Naive thymus-derived CD8-positive, alpha-beta T cell (primary cell): Measurements from ENCODE around the gene CEP97. TPM values are rescaled to one million over a fixed set of nuclear protein-coding genes. Genes with fewer than 3 reads are reported as not detected.
"Not testable (repeated sequence)": the region's sequence is repeated elsewhere in the genome, so short reads cannot be mapped to it uniquely, and the experiment has no call there.

Experiments
- ATAC-seq, 2 donors: fragments of 150-1000 bp; cut with Tn5 transposase in 1 of 2; sonication (Bioruptor Pico), chemical (Tn5 transposase) in 1 of 2; 1 replicate in 1 of 2; 2 replicates in 1 of 2; pipeline ENCODE4 v1.10.0; 2021; ENCODE audit warnings: mild to moderate bottlenecking in 2 of 2, moderate library complexity in 2 of 2
- POLR2A ChIA-PET: fragments of 350-600 bp; sonication (Branson Sonifier 250); formaldehyde crosslinking; loops from one replicate; lab custom pipeline; 2021; ENCODE audit warnings: antibody characterized with exemption; lab: Charles Lee
- DNase-seq, 10 donors: peaks; one replicate each; pipeline versions ENCODE4 v3.0.0 to v3.0.0-alpha.2; 2020 to 2022
- H3K27ac Mint-ChIP-seq, 10 donors: one replicate each; pipeline ENCODE4 v1.8.0; 2020 to 2022; ENCODE audit warnings: mild to moderate bottlenecking in 10 of 10, mixed read lengths in 10 of 10, moderate library complexity in 4 of 10, inconsistent platforms in 1 of 10
- H3K27me3 Mint-ChIP-seq, 5 donors: one replicate each; pipeline ENCODE4 v1.8.0; 2021 to 2022; ENCODE audit warnings: mixed read lengths in 5 of 5
- H3K36me3 Mint-ChIP-seq, 3 donors: one replicate each; pipeline ENCODE4 v1.8.0; 2020 to 2022; ENCODE audit warnings: mixed read lengths in 3 of 3, mild to moderate bottlenecking in 2 of 3, inconsistent platforms in 1 of 3
- H3K4me1 Mint-ChIP-seq, 4 donors: one replicate each; pipeline ENCODE4 v1.8.0; 2021 to 2022; ENCODE audit warnings: mixed read lengths in 4 of 4
- H3K4me3 Mint-ChIP-seq, 10 donors: one replicate each; pipeline ENCODE4 v1.8.0; 2020 to 2022; ENCODE audit warnings: mild to moderate bottlenecking in 10 of 10, mixed read lengths in 10 of 10, moderate library complexity in 6 of 10, inconsistent platforms in 1 of 10
- H3K9me3 Mint-ChIP-seq, 9 donors: one replicate each; pipeline ENCODE4 v1.8.0; 2020 to 2022; ENCODE audit warnings: mixed read lengths in 9 of 9, mild to moderate bottlenecking in 3 of 9, inconsistent platforms in 1 of 9, moderate library complexity in 1 of 9
- polyA plus RNA-seq, 3 donors: library from polyadenylated mRNA; unstranded; fragments of 300-500 nt; fragmentation: Illumina TruSeq; gene quantifications; one replicate each; pipeline ENCODE4 v1.2.3, GENCODE V29; 2021
- total RNA-seq, 8 experiments: library from RNA in 2 of 8; stranded (reverse) in 2 of 8; gene quantifications; one replicate each; pipeline ENCODE4 v1.2.3 and lab custom pipeline; 2021 to 2026

Gene CEP97
- total and polyA plus RNA-seq, 5 experiments from 2014 or later = 1.8 to 10.5 (median 5.3) TPM

DNA sequence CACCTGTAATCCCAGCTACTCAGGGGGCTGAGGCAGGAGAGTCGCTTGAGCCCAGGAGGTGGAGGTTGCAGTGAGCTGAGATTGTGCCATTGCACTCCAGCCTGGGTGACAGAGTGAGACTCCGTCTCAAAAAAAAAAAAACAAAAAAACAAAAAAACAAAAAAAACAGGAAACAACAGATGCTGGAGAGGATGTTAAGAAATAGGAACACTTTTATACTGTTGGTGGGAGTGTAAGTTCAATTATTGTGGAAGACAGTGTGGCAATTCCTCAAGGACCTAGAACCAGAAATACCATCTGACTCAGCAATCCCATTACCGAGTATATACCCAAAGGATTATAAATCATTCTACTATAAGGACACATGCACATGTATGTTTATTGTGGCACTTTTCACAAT, 17.5 kb downstream of the CEP97 start:
- H3K4me1 Mint-ChIP-seq, DNase-seq, H3K27me3 Mint-ChIP-seq, POLR2A ChIA-PET, ATAC-seq, H3K4me3 Mint-ChIP-seq, H3K9me3 Mint-ChIP-seq: not testable (repeated sequence)
- Mint-ChIP-seq H3K36me3 (peaks cover 5 to 29% (median 22%) of the 10 kb centered on the region in 3 donors), H3K27ac (peak overlapping the region in 2 of 10 donors; percentile 48 to 55)

DNA sequence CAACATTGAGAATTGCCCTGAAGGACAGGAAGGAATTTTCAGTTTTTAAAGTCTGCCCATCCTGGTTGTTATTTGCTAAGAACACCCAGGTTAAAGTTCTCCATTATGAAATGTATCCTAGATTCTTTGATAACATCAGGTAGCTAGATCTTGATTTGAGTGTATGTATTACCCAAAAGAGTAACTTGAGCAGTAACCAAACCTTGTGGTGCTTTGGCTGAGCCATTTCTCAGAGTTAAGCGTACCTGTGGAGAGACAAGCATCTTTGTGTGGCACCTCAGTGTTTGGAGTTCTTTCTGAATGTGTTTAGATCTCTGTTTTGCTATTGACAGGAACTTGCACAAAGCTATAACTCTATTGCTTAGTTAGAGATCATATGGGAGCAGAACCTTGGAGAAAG, 20.4 kb downstream of the CEP97 start:
- ATAC-seq (no peak), DNase-seq (no peak)
- no peaks in the 10 kb centered on the region for H3K4me1 Mint-ChIP-seq
- POLR2A ChIA-PET = interaction anchor here (1.1 kb wide), 1 partner anchor 8 kb away, joined by 4 read pairs; no protein-coding TSS in a partner anchor
- peaks cover 5 to 18% (median 15%) of the 10 kb centered on the region in 3 donors for H3K36me3 Mint-ChIP-seq
- H3K27me3 Mint-ChIP-seq = no peaks in the 10 kb centered on the region
- peaks cover 0 to 7% (median 0%) of the 10 kb centered on the region in 9 donors for H3K9me3 Mint-ChIP-seq
- peak overlapping the region in 6 of 10 donors; percentile 3 to 79 (median 6) for H3K27ac Mint-ChIP-seq
- H3K4me3 Mint-ChIP-seq = no peak overlapping the region

DNA sequence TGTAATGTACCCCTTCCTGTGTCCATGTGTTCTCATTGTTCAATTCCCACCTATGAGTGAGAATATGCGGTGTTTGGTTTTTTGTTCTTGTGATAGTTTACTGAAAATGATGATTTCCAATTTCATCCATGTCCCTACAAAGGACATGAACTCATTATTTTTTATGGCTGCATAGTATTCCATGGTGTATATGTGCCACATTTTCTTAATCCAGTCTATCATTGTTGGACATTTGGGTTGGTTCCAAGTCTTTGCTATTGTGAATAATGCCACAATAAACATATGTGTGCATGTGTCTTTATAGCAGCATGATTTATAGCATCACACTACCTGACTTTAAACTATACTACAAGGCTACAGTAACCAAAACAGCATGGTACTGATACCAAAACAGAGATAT, 21.5 kb downstream of the CEP97 start:
- H3K36me3 Mint-ChIP-seq = peaks cover 5 to 22% (median 20%) of the 10 kb centered on the region in 3 donors
- H3K27me3 Mint-ChIP-seq, H3K27ac Mint-ChIP-seq, POLR2A ChIA-PET, DNase-seq, H3K4me1 Mint-ChIP-seq, H3K4me3 Mint-ChIP-seq, H3K9me3 Mint-ChIP-seq, ATAC-seq: not testable (repeated sequence)

DNA sequence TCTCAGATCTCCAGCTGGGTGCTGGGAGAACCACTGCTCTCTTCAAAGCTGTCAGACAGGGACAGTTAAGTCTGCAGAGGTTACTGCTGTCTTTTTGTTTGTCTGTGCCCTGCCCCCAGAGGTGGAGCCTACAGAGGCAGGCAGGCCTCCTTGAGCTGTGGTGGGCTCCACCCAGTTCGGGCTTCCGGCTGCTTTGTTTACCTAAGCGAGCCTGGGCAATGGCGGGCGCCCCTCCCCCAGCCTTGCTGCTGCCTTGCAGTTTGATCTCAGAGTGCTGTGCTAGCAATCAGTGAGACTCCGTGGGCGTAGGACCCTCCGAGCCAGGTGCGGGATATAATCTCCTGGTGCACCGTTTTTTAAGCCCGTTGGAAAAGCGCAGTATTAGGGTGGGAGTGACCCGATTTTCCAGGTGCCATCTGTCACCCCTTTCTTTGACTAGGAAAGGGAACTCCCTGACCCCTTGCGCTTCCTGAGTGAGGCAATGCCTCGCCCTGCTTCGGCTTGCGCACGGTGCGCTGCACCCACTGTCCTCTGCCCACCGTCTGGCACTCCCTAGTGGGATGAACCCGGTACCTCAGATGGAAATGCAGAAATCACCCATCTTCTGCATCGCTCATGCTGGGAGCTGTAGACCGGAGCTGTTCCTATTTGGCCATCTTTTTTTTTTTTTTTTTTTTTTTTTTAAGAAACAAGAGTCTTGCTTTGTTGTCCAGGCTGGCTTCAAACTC, 29.1 kb downstream of the CEP97 start:
- Mint-ChIP-seq H3K9me3 (peaks cover 0 to 20% (median 11%) of the 10 kb centered on the region in 9 donors), H3K36me3 (peaks cover 22 to 66% (median 59%) of the 10 kb centered on the region in 3 donors), H3K27ac (peak overlapping the region in 3 of 10 donors; percentile 34 to 65 (median 46)), H3K4me1 (peaks cover 6 to 21% (median 7%) of the 10 kb centered on the region in 4 donors)
- not testable (repeated sequence) for H3K4me3 Mint-ChIP-seq, H3K27me3 Mint-ChIP-seq, ATAC-seq
- peak in 2 of 10 donors; percentile 22 to 25 for DNase-seq
- POLR2A ChIA-PET = interaction anchor here (0.6 kb wide), 1 partner anchor 1352 kb away, joined by 5 read pairs; the partner anchor contains the start of genes LNP1 and TOMM70

DNA sequence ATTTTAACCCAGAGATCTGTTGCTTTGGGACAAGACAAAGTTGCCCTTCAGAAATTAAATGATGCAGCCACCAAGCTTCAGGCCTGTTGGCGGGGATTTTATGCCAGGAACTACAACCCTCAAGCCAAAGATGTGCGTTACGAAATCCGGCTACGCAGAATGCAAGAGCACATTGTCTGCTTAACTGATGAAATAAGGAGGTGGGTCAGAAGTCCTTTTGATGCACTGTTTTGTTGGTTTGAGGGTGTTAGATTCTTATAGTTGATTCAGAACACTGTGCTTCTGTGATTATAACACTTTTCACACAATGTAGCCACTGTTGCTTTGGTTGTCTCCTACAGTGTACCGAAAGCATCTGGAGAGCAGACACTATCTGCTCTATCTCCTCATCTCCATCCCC, 33.8 kb downstream of the CEP97 start:
- ATAC-seq = no peak

DNA sequence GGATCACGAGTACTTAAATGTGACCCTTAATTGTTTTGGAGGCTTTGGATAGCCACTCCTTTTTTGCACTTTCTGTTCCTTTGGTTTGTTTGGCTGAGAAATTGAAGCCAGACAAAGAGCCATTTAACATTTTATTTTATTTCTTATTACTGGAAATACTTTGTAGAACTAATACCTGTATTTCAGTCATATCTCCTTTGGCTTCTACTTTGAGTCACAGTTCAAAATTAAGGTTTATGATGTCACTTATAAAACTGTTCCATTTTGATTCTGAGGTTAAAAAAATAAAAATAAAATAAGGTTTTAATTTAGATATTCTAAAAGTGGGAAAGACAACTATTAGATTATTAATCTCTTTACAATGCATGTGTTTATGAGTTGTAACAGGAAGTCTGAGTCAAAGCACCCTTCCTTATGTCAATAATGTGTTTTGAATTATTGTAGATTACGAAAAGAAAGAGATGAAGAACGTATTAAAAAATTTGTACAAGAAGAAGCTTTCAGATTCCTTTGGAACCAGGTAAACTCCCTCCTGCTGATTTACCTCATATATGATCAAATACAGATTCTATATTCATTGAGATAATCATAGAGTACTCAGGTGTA, 37.7 kb downstream of the CEP97 start:
- peaks cover 28 to 59% (median 42%) of the 10 kb centered on the region in 3 donors for H3K36me3 Mint-ChIP-seq
- no peak overlapping the region for H3K27ac Mint-ChIP-seq
- DNase-seq = no peak
- POLR2A ChIA-PET = no interaction called here
- no peak for ATAC-seq
- no peak overlapping the region for H3K4me3 Mint-ChIP-seq
- no peaks in the 10 kb centered on the region for H3K9me3 Mint-ChIP-seq
- H3K27me3 Mint-ChIP-seq = no peaks in the 10 kb centered on the region
- H3K4me1 Mint-ChIP-seq = peaks cover 7 to 15% (median 11%) of the 10 kb centered on the region in 4 donors

More for the DNA sequence above, 33.8 kb downstream of the CEP97 start:
- Mint-ChIP-seq H3K27ac (no peak overlapping the region), H3K36me3 (peaks cover 32 to 63% (median 57%) of the 10 kb centered on the region in 3 donors), H3K9me3 (peaks cover 0 to 5% (median 0%) of the 10 kb centered on the region in 9 donors), H3K4me3 (no peak overlapping the region), H3K4me1 (peaks cover 13 to 20% (median 19%) of the 10 kb centered on the region in 4 donors), H3K27me3 (no peaks in the 10 kb centered on the region)
- no peak for DNase-seq
- POLR2A ChIA-PET = no interaction called here

DNA sequence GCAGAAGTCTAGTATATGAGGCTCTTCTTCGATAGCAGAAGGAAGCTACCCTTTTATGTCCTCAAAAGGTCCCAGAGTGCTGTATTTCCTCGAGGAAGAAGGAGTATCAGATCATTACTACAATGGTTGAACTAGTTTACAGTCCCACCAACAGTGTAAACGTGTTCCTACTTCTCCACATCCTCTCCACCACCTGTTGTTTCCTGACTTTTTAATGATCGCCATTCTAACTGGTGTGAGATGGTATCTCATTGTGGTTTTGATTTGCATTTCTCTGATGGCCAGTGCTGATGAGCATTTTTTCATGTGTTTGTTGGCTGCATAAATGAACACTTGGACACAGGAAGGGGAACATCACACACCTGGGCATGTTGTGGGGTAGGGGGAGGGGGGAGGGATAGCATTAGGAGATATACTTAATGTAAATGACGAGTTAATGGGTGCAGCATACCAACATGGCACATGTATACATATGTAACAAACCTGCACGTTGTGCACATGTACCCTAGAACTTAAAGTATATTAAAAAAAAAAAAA, 53.4 kb downstream of the CEP97 start:
- H3K4me3 Mint-ChIP-seq = peak overlapping the region in 9 of 10 donors; percentile 90 to 98 (median 95)
- not testable (repeated sequence) for H3K27me3 Mint-ChIP-seq

DNA sequence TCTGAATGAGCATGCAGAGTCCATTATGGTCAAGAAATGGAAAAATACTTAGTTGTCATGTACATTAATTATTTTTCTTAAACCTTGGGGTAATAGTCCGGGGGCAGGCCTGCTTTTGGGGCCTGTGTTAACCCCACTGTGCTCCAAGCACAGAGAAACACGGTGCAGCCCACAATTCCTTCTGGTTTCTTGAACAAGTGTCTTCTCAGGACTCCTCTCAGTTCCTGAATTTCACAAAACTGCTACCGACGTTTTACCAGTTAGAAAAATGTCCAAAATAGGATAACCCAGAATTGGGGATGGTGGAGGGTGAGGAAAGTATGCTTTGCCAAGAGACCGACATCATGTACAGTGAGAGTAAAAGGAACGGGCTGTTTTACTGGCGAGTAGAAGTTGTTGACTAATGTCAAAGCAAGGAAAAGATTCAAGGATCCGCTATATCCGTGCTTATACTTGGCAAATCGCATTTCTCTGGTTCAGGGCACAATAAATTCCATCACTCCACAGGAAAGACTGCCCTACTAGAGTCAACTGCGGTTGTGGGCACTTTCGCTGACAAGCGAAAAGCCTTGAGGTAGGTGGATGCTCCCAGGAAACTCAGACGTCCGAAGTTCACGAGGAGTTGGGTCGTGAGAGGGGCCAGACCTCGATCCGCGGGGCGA, 54.1 kb downstream of the CEP97 start:
- H3K27me3 Mint-ChIP-seq = no peaks in the 10 kb centered on the region
- peaks cover 7 to 53% (median 49%) of the 10 kb centered on the region in 4 donors for H3K4me1 Mint-ChIP-seq
- H3K36me3 Mint-ChIP-seq = peaks cover 0 to 11% (median 4%) of the 10 kb centered on the region in 3 donors
- H3K4me3 Mint-ChIP-seq = peak overlapping the region; percentile 90 to 98 (median 94)
- no peaks in the 10 kb centered on the region for H3K9me3 Mint-ChIP-seq
- POLR2A ChIA-PET = interaction anchor here (0.8 to 2.7 kb wide), 16 partner anchors 9 to 204 kb away, joined by 3 to 27 read pairs (median 8); partner anchors contain the start of genes CEP97, NFKBIZ, PCNP and RPL24
- H3K27ac Mint-ChIP-seq = peak overlapping the region; percentile 96 to 100 (median 99)
- ATAC-seq (peak in 1 of 2 donors; percentile 4), DNase-seq (no peak)

More for the DNA sequence above, 53.4 kb downstream of the CEP97 start:
- H3K9me3 Mint-ChIP-seq, DNase-seq, H3K36me3 Mint-ChIP-seq, ATAC-seq: not testable (repeated sequence)
- Mint-ChIP-seq H3K4me1 (peaks cover 7 to 50% (median 44%) of the 10 kb centered on the region in 4 donors), H3K27ac (peak overlapping the region; percentile 96 to 100 (median 99))
- POLR2A ChIA-PET = interaction anchor here (0.5 to 1.5 kb wide), 4 partner anchors 8 to 250 kb away, joined by 3 to 4 read pairs (median 3); no protein-coding TSS in a partner anchor

DNA sequence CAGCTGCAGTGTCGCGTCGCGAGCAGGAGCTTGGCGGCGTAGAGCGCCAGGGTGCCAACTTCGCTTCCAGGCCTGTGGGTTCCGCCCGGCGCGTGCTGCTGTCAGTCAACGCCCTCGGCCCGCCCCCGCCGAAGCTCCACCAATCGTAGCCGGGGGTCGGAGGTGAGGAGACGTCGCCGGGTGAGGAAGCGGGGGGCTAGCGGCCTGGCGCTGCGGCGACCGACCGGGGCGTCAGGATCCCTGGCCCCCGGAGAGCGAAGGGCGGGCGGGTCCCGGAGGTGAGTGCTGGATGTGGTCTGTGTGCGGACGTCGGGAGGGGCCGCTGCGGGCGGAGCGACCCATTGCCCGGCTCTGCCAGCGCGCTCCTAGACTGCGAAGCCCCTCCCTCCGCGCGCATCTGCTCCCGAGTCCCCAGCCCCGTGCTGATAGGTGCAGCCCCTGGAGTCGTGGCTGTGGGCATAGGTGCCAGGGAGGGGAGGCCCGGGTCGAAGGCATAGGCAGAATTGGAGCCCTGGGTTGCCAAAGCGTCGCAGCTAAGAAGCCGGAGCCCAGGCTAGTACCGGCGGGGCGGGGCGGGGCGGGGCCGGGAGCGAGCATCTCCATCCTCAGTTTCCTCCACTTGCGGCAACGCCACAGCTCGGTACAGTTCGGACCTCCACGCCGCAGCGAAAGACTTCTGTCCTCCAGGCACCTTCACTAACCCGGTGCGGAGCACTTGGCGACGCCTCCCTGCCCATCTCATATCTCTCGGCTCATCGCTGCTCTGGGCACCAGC, 54.8 kb downstream of the CEP97 start, which contains the start of gene NXPE3:
Gene NXPE3 (plus strand): TSS at position 165 of the 775 bp plus-strand sequence. CDS start 6,386 bp downstream, outside the sequence.
- Mint-ChIP-seq H3K9me3 (no peaks in the 10 kb centered on the region), H3K27me3 (no peaks in the 10 kb centered on the region), H3K27ac (peak within 1 kb of the TSS; percentile 96 to 100 (median 99)), H3K4me1 (peaks cover 12 to 60% (median 56%) of the 10 kb centered on the region in 4 donors), H3K4me3 (peak within 1 kb of the TSS; percentile 90 to 98 (median 94)), H3K36me3 (peaks cover 0 to 18% (median 11%) of the 10 kb centered on the region in 3 donors)
- POLR2A ChIA-PET = interaction anchor here (0.7 to 2.7 kb wide), 18 partner anchors 10 to 1962 kb away, joined by 3 to 27 read pairs (median 6); partner anchors contain the start of genes CEP97, CMSS1, NFKBIZ and PCNP
- ATAC-seq (peak; percentile 88 to 90), DNase-seq (peak; percentile 92 to 97 (median 94))

DNA sequence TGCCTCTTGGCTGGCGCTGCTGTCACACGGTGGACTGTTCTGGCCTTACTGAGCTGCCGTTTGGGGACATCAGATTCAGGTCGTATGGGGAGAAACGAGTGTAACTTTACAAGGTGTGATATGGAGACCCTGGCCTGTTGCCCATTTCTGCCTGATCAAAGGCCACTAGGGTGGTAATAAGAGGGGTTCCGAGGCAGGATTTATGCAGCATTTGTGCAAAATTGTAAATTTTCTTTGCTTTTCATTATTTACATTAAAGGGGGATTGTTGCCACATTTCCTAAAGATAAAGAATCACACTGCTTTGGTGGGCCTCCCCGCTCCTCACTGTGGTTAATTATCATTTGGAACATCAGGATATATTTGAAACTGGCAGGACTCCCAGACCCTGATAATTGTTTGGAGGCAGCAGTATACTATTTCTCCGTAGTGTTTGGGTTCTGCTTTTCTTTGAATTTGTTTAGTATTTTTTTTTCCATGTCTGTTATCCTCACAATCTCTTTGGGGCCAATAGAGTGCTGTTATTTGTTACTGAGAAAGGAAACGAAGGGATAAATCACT, 55.5 kb downstream of the CEP97 start:
- no peak for ATAC-seq
- Mint-ChIP-seq H3K36me3 (peaks cover 0 to 23% (median 13%) of the 10 kb centered on the region in 3 donors), H3K27me3 (no peaks in the 10 kb centered on the region), H3K27ac (peak overlapping the region; percentile 96 to 100 (median 99)), H3K4me3 (peak overlapping the region; percentile 90 to 98 (median 94)), H3K4me1 (peaks cover 18 to 67% (median 62%) of the 10 kb centered on the region in 4 donors), H3K9me3 (no peaks in the 10 kb centered on the region)
- POLR2A ChIA-PET = interaction anchor here (0.8 to 2.7 kb wide), 12 partner anchors 10 to 106 kb away, joined by 3 to 27 read pairs (median 13); partner anchors contain the start of genes CEP97, NFKBIZ, RPL24 and ZBTB11
- DNase-seq = no peak

DNA sequence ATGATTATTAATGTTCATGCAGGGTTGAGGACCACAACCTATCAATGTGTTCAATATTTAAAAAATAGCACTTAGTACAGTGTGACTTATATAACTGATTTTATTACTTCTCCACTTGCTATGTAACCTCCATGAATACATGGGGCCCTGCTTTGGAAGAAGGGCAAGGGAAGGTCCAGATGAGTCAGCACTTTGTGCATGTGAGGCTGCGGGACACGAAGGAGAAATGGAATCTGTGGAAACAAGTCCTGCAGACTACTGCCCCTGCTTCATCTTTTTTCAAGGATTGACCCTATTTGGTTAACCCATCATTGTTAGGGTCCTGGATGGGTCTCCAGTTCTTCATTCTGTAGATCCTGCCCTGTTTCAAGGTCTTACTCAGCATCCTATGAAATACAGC, 56.2 kb downstream of the CEP97 start:
- POLR2A ChIA-PET = interaction anchor here (1.2 to 2.7 kb wide), 2 partner anchors 16 to 104 kb away, joined by 3 to 7 read pairs; no protein-coding TSS in a partner anchor
- peaks cover 24 to 74% (median 68%) of the 10 kb centered on the region in 4 donors for H3K4me1 Mint-ChIP-seq
- peaks cover 0 to 28% (median 20%) of the 10 kb centered on the region in 3 donors for H3K36me3 Mint-ChIP-seq
- no peaks in the 10 kb centered on the region for H3K27me3 Mint-ChIP-seq
- peak overlapping the region; percentile 76 to 100 (median 99) for H3K27ac Mint-ChIP-seq
- H3K4me3 Mint-ChIP-seq = peak overlapping the region; percentile 34 to 98 (median 94)
- DNase-seq (no peak), ATAC-seq (no peak)
- H3K9me3 Mint-ChIP-seq = no peaks in the 10 kb centered on the region
